CD4-positive, alpha-beta T cell (primary cell): ENCODE results near the gene POLR2L. TPM values are rescaled to one million over a fixed set of nuclear protein-coding genes. Genes with fewer than 3 reads are reported as not detected.

Experiments
- ATAC-seq: fragments of 200-7000 bp; cut with Tn5 transposase; one replicate; pipeline ENCODE4 v1.10.0; 2022; ENCODE audit warnings: mild to moderate bottlenecking; ENCODE audit not compliant: poor library complexity
- CTCF ChIA-PET: fragments of 350-600 bp; sonication (Branson Sonifier 250); formaldehyde crosslinking; loops from one replicate; lab custom pipeline; 2021; ENCODE audit warnings: antibody characterized with exemption, inconsistent platforms; lab: Charles Lee
- POLR2A ChIA-PET: fragments of 350-600 bp; sonication (Branson Sonifier 250); formaldehyde crosslinking; loops from one replicate; lab custom pipeline; 2021; ENCODE audit warnings: antibody characterized with exemption, inconsistent platforms; lab: Charles Lee
- DNase-seq, 14 experiments: peaks; one replicate each; pipeline ENCODE4 v3.0.0-alpha.2; 2013 to 2020; ENCODE audit warnings: mixed read lengths in 2 of 14
- H3K27ac ChIP-seq, 2 donors: one replicate each; pipeline versions ENCODE4 v1.5.1 to v1.7.0; 2013; ENCODE audit warnings: low read length in 2 of 2, low read depth in 1 of 2, mild to moderate bottlenecking in 1 of 2
- H3K27me3 ChIP-seq, 2 experiments: 1 replicate in 1 of 2; 2 replicates in 1 of 2; pipeline versions ENCODE4 v1.6.1 to v1.7.0; 2013; ENCODE audit warnings: low read length in 2 of 2, control low read depth in 1 of 2, mild to moderate bottlenecking in 1 of 2, moderate library complexity in 1 of 2; ENCODE audit not compliant: insufficient read depth in 2 of 2, control insufficient read depth in 1 of 2
- H3K36me3 ChIP-seq: one replicate; pipeline ENCODE4 v1.6.1; 2013; ENCODE audit warnings: low read length, control low read depth; ENCODE audit not compliant: insufficient read depth
- H3K4me1 ChIP-seq: one replicate; pipeline ENCODE4 v1.6.1; 2013; ENCODE audit warnings: low read length, control low read depth; ENCODE audit not compliant: insufficient read depth
- H3K4me3 ChIP-seq: one replicate; pipeline ENCODE4 v1.5.1; 2013; ENCODE audit warnings: mild to moderate bottlenecking, low read length, moderate library complexity
- H3K9me3 ChIP-seq, 2 experiments: 1 replicate in 1 of 2; 2 replicates in 1 of 2; pipeline versions ENCODE4 v1.6.1 to v1.7.0; 2013; ENCODE audit warnings: low read length in 2 of 2, mild to moderate bottlenecking in 2 of 2, control low read depth in 1 of 2, moderate library complexity in 1 of 2; ENCODE audit not compliant: control insufficient read depth in 1 of 2, insufficient read depth in 1 of 2
- H3K27ac Mint-ChIP-seq: one replicate; pipeline ENCODE4 v1.8.0; 2020; ENCODE audit warnings: mixed read lengths
- H3K27me3 Mint-ChIP-seq: one replicate; pipeline ENCODE4 v1.8.0; 2021; ENCODE audit warnings: mixed read lengths
- H3K36me3 Mint-ChIP-seq: one replicate; pipeline ENCODE4 v1.8.0; 2021; ENCODE audit warnings: low read depth, mixed read lengths
- H3K4me1 Mint-ChIP-seq: one replicate; pipeline ENCODE4 v1.8.0; 2021; ENCODE audit warnings: low read depth, mixed read lengths
- H3K4me3 Mint-ChIP-seq: one replicate; pipeline ENCODE4 v1.8.0; 2020; ENCODE audit warnings: mild to moderate bottlenecking, mixed read lengths
- H3K9me3 Mint-ChIP-seq: one replicate; pipeline ENCODE4 v1.8.0; 2020; ENCODE audit warnings: mixed read lengths
- intact Hi-C, 2 experiments: fragments of 100-400 bp; cut with DNase I in 1 of 2; cut with micrococcal nuclease in 1 of 2; formaldehyde crosslinking; loops; one replicate each; pipeline versions ENCODE4 v1.15.1 to v1.9.0; 2023 to 2025; cut with DNase I, micrococcal nuclease
- total RNA-seq, 174 experiments: library from RNA in 2 of 174; stranded (reverse) in 2 of 174; gene quantifications; one replicate each; pipeline ENCODE4 v1.2.3 and lab custom pipeline; 2021 to 2026
- TF ChIP-seq, protein P1 (sequence below): fragments of 200-600 bp; IDR thresholded peaks from one replicate; pipeline ENCODE4 v1.8.0; 2022; ENCODE audit warnings: antibody characterized with exemption, mild to moderate bottlenecking

Gene POLR2L
- total RNA-seq, 2 experiments from 2014 or later = 19.6 to 19.8 TPM

DNA sequence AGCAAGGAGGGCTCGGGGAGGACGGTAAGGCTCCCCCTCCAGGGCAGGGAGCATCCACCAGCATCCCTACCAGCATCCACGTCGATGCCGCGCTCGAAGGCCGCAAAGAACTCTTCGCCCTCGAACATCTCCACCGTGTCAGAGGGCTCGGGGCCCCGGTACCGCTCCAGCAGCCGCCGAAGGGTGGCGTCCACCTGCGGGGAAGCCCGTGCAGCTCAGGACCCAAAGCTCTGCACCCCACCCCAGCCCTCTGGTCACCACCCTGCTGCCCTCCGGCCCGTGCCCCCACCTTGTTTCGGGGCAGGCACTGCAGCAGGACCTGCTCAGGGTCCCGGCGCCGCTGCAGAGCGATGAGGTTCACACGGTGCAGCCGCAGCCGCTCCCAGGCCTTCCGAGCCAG, 41.9 kb downstream of the POLR2L start:
- no peak overlapping the region for H3K4me3 Mint-ChIP-seq
- H3K27me3 ChIP-seq = no peaks in the 10 kb centered on the region
- intact Hi-C loops = loop anchor here in 1 of 2 experiments (10.0 kb wide), 1 partner anchor 566 kb away; the partner anchor contains the start of genes PSMD13 and SIRT3
- H3K36me3 Mint-ChIP-seq = peaks cover 6% of the 10 kb centered on the region
- no peak overlapping the region for H3K4me3 ChIP-seq
- peaks cover 29% of the 10 kb centered on the region for H3K36me3 ChIP-seq
- peaks cover 64% of the 10 kb centered on the region for H3K4me1 ChIP-seq
- ATAC-seq (no peak), DNase-seq (no peak)
- ChIA-PET CTCF (no interaction called here), POLR2A (interaction anchor here (0.9 to 1.0 kb wide), 2 partner anchors 9 to 19 kb away, joined by 3 read pairs; partner anchors contain the start of gene RPLP2)
- peaks cover 16% of the 10 kb centered on the region for H3K4me1 Mint-ChIP-seq
- no peak overlapping the region for H3K27ac Mint-ChIP-seq
- H3K9me3 ChIP-seq = no peaks in the 10 kb centered on the region
- H3K27ac ChIP-seq = no peak overlapping the region
- TF ChIP-seq, protein P1, sequence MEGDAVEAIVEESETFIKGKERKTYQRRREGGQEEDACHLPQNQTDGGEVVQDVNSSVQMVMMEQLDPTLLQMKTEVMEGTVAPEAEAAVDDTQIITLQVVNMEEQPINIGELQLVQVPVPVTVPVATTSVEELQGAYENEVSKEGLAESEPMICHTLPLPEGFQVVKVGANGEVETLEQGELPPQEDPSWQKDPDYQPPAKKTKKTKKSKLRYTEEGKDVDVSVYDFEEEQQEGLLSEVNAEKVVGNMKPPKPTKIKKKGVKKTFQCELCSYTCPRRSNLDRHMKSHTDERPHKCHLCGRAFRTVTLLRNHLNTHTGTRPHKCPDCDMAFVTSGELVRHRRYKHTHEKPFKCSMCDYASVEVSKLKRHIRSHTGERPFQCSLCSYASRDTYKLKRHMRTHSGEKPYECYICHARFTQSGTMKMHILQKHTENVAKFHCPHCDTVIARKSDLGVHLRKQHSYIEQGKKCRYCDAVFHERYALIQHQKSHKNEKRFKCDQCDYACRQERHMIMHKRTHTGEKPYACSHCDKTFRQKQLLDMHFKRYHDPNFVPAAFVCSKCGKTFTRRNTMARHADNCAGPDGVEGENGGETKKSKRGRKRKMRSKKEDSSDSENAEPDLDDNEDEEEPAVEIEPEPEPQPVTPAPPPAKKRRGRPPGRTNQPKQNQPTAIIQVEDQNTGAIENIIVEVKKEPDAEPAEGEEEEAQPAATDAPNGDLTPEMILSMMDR = no peak
- no peaks in the 10 kb centered on the region for H3K9me3 Mint-ChIP-seq
- no peaks in the 10 kb centered on the region for H3K27me3 Mint-ChIP-seq

- peaks cover 29% of the 10 kb centered on the region for H3K36me3 ChIP-seq
- POLR2A ChIA-PET = interaction anchor here (1.0 kb wide), 1 partner anchor 10 kb away, joined by 3 read pairs; the partner anchor contains the start of gene RPLP2
- H3K27ac ChIP-seq = no peak overlapping the region
- Mint-ChIP-seq H3K27ac (no peak overlapping the region), H3K36me3 (peaks cover 6% of the 10 kb centered on the region), H3K4me1 (peaks cover 16% of the 10 kb centered on the region), H3K4me3 (no peak overlapping the region), H3K27me3 (no peaks in the 10 kb centered on the region), H3K9me3 (no peaks in the 10 kb centered on the region)
- no peak overlapping the region for H3K4me3 ChIP-seq
- DNase-seq (no peak), ATAC-seq (no peak)
- TF ChIP-seq, protein P1 = no peak
- no peaks in the 10 kb centered on the region for H3K9me3 ChIP-seq
- peaks cover 67% of the 10 kb centered on the region for H3K4me1 ChIP-seq
- no peaks in the 10 kb centered on the region for H3K27me3 ChIP-seq
- intact Hi-C loops = loop anchor here (5.0 to 10.0 kb wide), 5 partner anchors 52 to 565 kb away; partner anchors contain the start of genes DEAF1 (in 2 of the 2), TALDO1 (in 2 of the 2), TMEM80 (in 2 of the 2) and HRAS (in 1 of the 2)
- CTCF ChIA-PET = no interaction called here
These were observed 42.5 kb downstream of the POLR2L start for GRCh38 chr11:799641-800316.

- TF ChIP-seq, protein P1 = peak; percentile 66
- Histone ChIP-seq H3K4me1 (peaks cover 60% of the 10 kb centered on the region), H3K9me3 (no peaks in the 10 kb centered on the region), H3K36me3 (peaks cover 42% of the 10 kb centered on the region), H3K4me3 (peak within 1 kb of the TSS; percentile 89), H3K27ac (peak within 1 kb of the TSS; percentile 69 to 91), H3K27me3 (no peaks in the 10 kb centered on the region)
- Mint-ChIP-seq H3K4me3 (peak within 1 kb of the TSS; percentile 92), H3K27ac (peak within 1 kb of the TSS; percentile 91), H3K4me1 (peaks cover 16% of the 10 kb centered on the region), H3K36me3 (peaks cover 6% of the 10 kb centered on the region), H3K27me3 (no peaks in the 10 kb centered on the region), H3K9me3 (no peaks in the 10 kb centered on the region)
- DNase-seq = peak; percentile 62 to 94 (median 81)
- ChIA-PET CTCF (no interaction called here), POLR2A (interaction anchor here (1.1 to 3.2 kb wide), 4 partner anchors 11 to 22 kb away, joined by 4 to 24 read pairs (median 13); partner anchors contain the start of genes PNPLA2 and RPLP2)
- peak; percentile 61 for ATAC-seq
- intact Hi-C loops = loop anchor here (5.0 kb wide), 4 partner anchors 51 to 291 kb away; partner anchors contain the start of genes DEAF1 (in 2 of the 2), TALDO1 (in 2 of the 2), TMEM80 (in 2 of the 2) and HRAS (in 1 of the 2)
These were observed 44.1 kb downstream of the POLR2L start, which contains the start of gene SLC25A22 for GRCh38 chr11:798093-798713. SLC25A22 (minus strand) TSS chr11:798281; CDS start chr11:795006, 3,275 bp downstream.
